Sigmoid colon (tissue), 4 donors: ENCODE results near the gene GLIPR1L2.

Source experiments
- CTCF ChIP-seq, 4 experiments: fragments of 450-650 bp in 3 of 4; fragments of 200-600 bp in 1 of 4; IDR thresholded peaks; one replicate each; pipeline ENCODE4 v1.5.1; 2016 to 2019; ENCODE audit warnings: antibody characterized with exemption in 4 of 4, mild to moderate bottlenecking in 3 of 4, moderate library complexity in 2 of 4
- EP300 ChIP-seq, 4 donors: sonication (generic); formaldehyde crosslinking; IDR thresholded peaks; one replicate each; pipeline ENCODE4 v1.6.1; 2017; ENCODE audit warnings: antibody characterized with exemption in 4 of 4
- POLR2A ChIP-seq, 2 donors: fragments of 450-650 bp; IDR thresholded peaks; one replicate each; pipeline ENCODE4 v1.6.1; 2016; ENCODE audit warnings: antibody characterized with exemption in 2 of 2, mild to moderate bottlenecking in 2 of 2, moderate library complexity in 2 of 2

GRCh38 chr12:75427491-75427890, 36.6 kb downstream of the GLIPR1L2 start:
- TF ChIP-seq CTCF (IDR thresholded peaks at IDR 0.05) (no peak), POLR2A (IDR thresholded peaks at IDR 0.05) (no peak), EP300 (IDR thresholded peaks at IDR 0.05) (no peak)
